Naive thymus-derived CD4-positive, alpha-beta T cell (primary cell): ENCODE results near the gene NTM. TPM values are rescaled to one million over a fixed set of nuclear protein-coding genes. Genes with fewer than 3 reads are reported as not detected.

ENCODE experiments used
- ATAC-seq: fragments of 150-1000 bp; cut with Tn5 transposase; 2 replicates; pipeline ENCODE4 v1.10.0; 2021; ENCODE audit warnings: mild to moderate bottlenecking, moderate library complexity
- CTCF ChIA-PET: fragments of 350-600 bp; sonication (Branson Sonifier 250); formaldehyde crosslinking; loops from one replicate; lab custom pipeline; 2021; ENCODE audit warnings: antibody characterized with exemption; lab: Charles Lee
- POLR2A ChIA-PET: fragments of 350-600 bp; sonication (Branson Sonifier 250); formaldehyde crosslinking; loops from one replicate; lab custom pipeline; 2021; ENCODE audit warnings: antibody characterized with exemption, inconsistent platforms; lab: Charles Lee
- DNase-seq, 9 donors: peaks; one replicate each; pipeline versions ENCODE4 v3.0.0 to v3.0.0-alpha.2; 2020 to 2022; ENCODE audit warnings: mixed read lengths in 1 of 9
- H3K27ac ChIP-seq: one replicate; pipeline ENCODE4 v1.7.0; 2013; ENCODE audit warnings: mild to moderate bottlenecking, low read depth, low read length, moderate library complexity
- H3K27me3 ChIP-seq, 2 donors: one replicate each; pipeline ENCODE4 v1.7.0; 2013; ENCODE audit warnings: low read length in 2 of 2, mild to moderate bottlenecking in 2 of 2, moderate library complexity in 2 of 2; ENCODE audit not compliant: control insufficient read depth in 2 of 2, insufficient read depth in 2 of 2
- H3K36me3 ChIP-seq, 3 experiments: 1 replicate in 2 of 3; 2 replicates in 1 of 3; pipeline ENCODE4 v1.7.0; 2013; ENCODE audit warnings: low read length in 3 of 3, mild to moderate bottlenecking in 3 of 3, moderate library complexity in 1 of 3; ENCODE audit not compliant: insufficient read depth in 3 of 3, control insufficient read depth in 2 of 3
- H3K4me1 ChIP-seq, 2 donors: one replicate each; pipeline ENCODE4 v1.7.0; 2013; ENCODE audit warnings: low read length in 2 of 2, mild to moderate bottlenecking in 2 of 2, moderate library complexity in 1 of 2; ENCODE audit not compliant: control insufficient read depth in 2 of 2, insufficient read depth in 2 of 2
- H3K4me3 ChIP-seq: 2 replicates; pipeline ENCODE4 v1.7.0; 2013; ENCODE audit warnings: mild to moderate bottlenecking, low read length
- H3K9me3 ChIP-seq, 3 experiments: 1 replicate in 2 of 3; 2 replicates in 1 of 3; pipeline ENCODE4 v1.7.0; 2013; ENCODE audit warnings: low read length in 3 of 3; ENCODE audit not compliant: control insufficient read depth in 2 of 3
- H3K27ac Mint-ChIP-seq, 9 donors: one replicate each; pipeline ENCODE4 v1.8.0; 2020 to 2022; ENCODE audit warnings: mixed read lengths in 9 of 9, mild to moderate bottlenecking in 8 of 9, moderate library complexity in 5 of 9, inconsistent platforms in 2 of 9
- H3K27me3 Mint-ChIP-seq, 5 donors: one replicate each; pipeline ENCODE4 v1.8.0; 2021 to 2022; ENCODE audit warnings: mixed read lengths in 5 of 5, mild to moderate bottlenecking in 1 of 5
- H3K36me3 Mint-ChIP-seq, 5 donors: one replicate each; pipeline ENCODE4 v1.8.0; 2020 to 2022; ENCODE audit warnings: mixed read lengths in 5 of 5, mild to moderate bottlenecking in 3 of 5, inconsistent platforms in 1 of 5
- H3K4me1 Mint-ChIP-seq, 7 donors: one replicate each; pipeline ENCODE4 v1.8.0; 2020 to 2022; ENCODE audit warnings: mixed read lengths in 7 of 7, mild to moderate bottlenecking in 3 of 7, inconsistent platforms in 1 of 7
- H3K4me3 Mint-ChIP-seq, 10 donors: one replicate each; pipeline ENCODE4 v1.8.0; 2020 to 2022; ENCODE audit warnings: mild to moderate bottlenecking in 10 of 10, mixed read lengths in 10 of 10, moderate library complexity in 6 of 10, inconsistent platforms in 2 of 10
- H3K9me3 Mint-ChIP-seq, 11 donors: one replicate each; pipeline ENCODE4 v1.8.0; 2020 to 2022; ENCODE audit warnings: mixed read lengths in 11 of 11, mild to moderate bottlenecking in 4 of 11, inconsistent platforms in 1 of 11, moderate library complexity in 1 of 11
- intact Hi-C, 2 donors: fragments of 100-400 bp; cut with micrococcal nuclease; formaldehyde crosslinking; loops; one replicate each; pipeline ENCODE4 v1.15.1; 2023
- polyA plus RNA-seq, 2 donors: library from polyadenylated mRNA; unstranded; fragments of 300-500 nt; fragmentation: Illumina TruSeq; gene quantifications; one replicate each; pipeline ENCODE4 v1.2.3, GENCODE V29; 2021
- total RNA-seq, 6 experiments: library from RNA in 5 of 6; stranded (reverse) in 5 of 6; gene quantifications; 1 replicate in 5 of 6; 2 replicates in 1 of 6; pipeline ENCODE4 v1.2.3 and lab custom pipeline; 2021 to 2026

NTM gene
- total and polyA plus RNA-seq, 7 experiments from 2014 or later = not detected

DNA sequence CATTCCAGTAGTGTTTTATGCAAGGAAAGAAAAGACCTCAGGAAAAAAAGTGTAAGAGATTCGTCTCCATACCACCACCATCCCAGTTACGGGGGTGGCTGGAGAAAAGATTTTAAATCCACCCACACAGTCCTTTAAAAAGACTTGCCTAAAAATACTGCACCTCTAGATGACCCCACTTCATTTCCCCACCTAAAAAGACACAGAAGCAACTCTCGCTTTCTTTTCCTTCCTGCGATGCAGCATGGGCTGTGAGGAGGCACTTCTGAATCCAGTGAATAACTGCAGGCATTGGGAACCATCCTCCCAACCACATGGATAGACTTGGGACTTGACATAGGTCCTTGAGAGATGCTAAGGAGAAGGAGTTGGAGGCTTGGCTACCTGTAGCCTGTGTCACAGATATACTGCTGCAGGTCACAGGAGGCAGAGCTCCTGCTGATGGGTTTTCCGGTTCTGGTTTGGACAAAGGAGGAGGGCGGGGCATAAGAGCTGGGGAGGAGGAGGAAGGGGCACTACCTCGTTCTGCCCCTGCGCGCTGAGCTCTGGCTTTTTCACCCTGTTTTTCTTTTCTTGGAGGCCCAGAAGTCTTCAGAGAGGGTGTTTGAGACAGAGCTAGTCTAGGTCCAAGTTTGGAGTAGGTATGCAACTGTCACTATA lies 285.9 kb downstream of the NTM start:
- Histone ChIP-seq H3K4me3 (no peak overlapping the region), H3K27me3 (no peaks in the 10 kb centered on the region), H3K4me1 (no peaks in the 10 kb centered on the region), H3K9me3 (no peaks in the 10 kb centered on the region), H3K36me3 (no peaks in the 10 kb centered on the region), H3K27ac (no peak overlapping the region)
- Mint-ChIP-seq H3K27ac (no peak overlapping the region), H3K9me3 (peaks cover 0 to 4% (median 0%) of the 10 kb centered on the region in 11 donors), H3K27me3 (peaks cover 0 to 40% (median 5%) of the 10 kb centered on the region in 5 donors), H3K4me1 (no peaks in the 10 kb centered on the region), H3K4me3 (no peak overlapping the region), H3K36me3 (no peaks in the 10 kb centered on the region)
- ATAC-seq (no peak), DNase-seq (no peak)
- intact Hi-C loops = no loop called here
- ChIA-PET POLR2A (interaction anchor here (0.6 kb wide), 1 partner anchor 587 kb away, joined by 3 read pairs; no protein-coding TSS in a partner anchor), CTCF (no interaction called here)

DNA sequence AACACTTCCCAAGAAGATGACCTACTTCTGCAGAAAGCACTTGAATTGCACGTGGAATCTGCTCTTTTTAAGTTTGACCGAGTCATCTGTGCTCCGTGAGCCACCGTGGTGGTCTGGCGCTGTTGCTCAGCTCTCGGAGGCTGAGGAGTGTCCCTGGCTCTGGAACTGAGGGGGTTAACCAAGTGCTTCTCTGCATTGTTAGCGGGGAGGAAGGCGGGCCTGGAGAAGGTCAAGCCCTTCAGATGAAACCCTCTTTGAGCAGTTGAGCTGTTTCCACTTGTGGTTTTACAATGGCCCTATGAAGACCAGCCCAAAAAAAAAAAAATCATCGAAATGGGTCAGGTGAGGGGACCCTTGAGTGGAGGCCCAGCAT lies 286.4 kb downstream of the NTM start:
- no peak overlapping the region for H3K4me3 ChIP-seq
- peaks cover 0 to 2% (median 0%) of the 10 kb centered on the region in 11 donors for H3K9me3 Mint-ChIP-seq
- H3K27me3 Mint-ChIP-seq = peaks cover 0 to 40% (median 5%) of the 10 kb centered on the region in 5 donors
- no peaks in the 10 kb centered on the region for H3K9me3 ChIP-seq
- ChIA-PET POLR2A (interaction anchor here (0.6 kb wide), 1 partner anchor 586 kb away, joined by 3 read pairs; no protein-coding TSS in a partner anchor), CTCF (no interaction called here)
- no peaks in the 10 kb centered on the region for H3K27me3 ChIP-seq
- H3K27ac Mint-ChIP-seq = no peak overlapping the region
- DNase-seq (no peak), ATAC-seq (no peak)
- no peaks in the 10 kb centered on the region for H3K4me1 Mint-ChIP-seq
- H3K4me3 Mint-ChIP-seq = no peak overlapping the region
- intact Hi-C loops = no loop called here
- H3K27ac ChIP-seq = no peak overlapping the region
- no peaks in the 10 kb centered on the region for H3K4me1 ChIP-seq
- no peaks in the 10 kb centered on the region for H3K36me3 ChIP-seq
- no peaks in the 10 kb centered on the region for H3K36me3 Mint-ChIP-seq

DNA sequence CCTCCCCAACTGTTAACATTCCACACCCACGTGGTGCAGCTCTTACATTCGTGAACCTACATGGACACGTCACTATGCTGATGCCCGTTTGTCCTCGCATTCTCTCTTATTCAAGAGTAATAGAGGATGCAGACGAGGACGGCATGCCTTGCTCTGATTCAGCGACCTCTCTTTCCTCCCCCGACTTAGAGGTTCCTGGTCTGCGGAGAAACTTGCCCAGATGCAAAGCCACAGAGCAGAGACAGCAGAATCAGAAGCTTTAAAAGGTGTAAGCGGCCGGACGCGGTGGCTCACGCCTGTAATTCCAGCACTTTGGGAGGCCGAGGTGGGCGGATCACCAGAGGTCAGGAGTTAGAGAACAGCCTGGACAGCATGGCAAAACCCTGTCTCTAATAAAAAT lies 288.0 kb downstream of the NTM start:
- DNase-seq = no peak
- H3K9me3 Mint-ChIP-seq = peaks cover 0 to 2% (median 0%) of the 10 kb centered on the region in 11 donors

DNA sequence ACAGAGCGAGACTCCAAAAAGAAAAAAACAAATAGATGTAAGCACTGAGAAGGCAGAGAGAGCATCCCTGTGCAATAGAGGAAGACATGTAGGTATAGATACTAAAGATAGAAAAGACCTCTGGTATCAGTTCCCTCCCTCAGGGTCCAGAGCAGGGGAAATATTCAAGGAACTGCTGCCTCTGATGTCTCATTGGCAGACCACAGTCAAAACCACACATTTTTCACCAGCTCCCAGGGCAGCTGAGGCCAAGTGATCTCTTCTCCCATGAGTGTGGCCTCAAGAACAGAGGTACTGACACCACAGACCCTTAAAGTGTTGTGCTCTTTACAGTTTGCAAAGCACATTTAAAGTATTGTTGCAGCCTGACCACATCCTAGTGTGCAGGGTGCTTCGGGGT lies 288.5 kb downstream of the NTM start:
- Mint-ChIP-seq H3K9me3 (peaks cover 0 to 2% (median 0%) of the 10 kb centered on the region in 11 donors), H3K27me3 (peaks cover 0 to 30% (median 5%) of the 10 kb centered on the region in 5 donors), H3K4me1 (no peaks in the 10 kb centered on the region), H3K27ac (no peak overlapping the region), H3K36me3 (no peaks in the 10 kb centered on the region), H3K4me3 (no peak overlapping the region)
- POLR2A ChIA-PET = no interaction called here
- peak; percentile 33 for ATAC-seq
- CTCF ChIA-PET = no interaction called here
- Histone ChIP-seq H3K4me3 (no peak overlapping the region), H3K27ac (no peak overlapping the region), H3K9me3 (no peaks in the 10 kb centered on the region), H3K36me3 (no peaks in the 10 kb centered on the region), H3K27me3 (no peaks in the 10 kb centered on the region), H3K4me1 (no peaks in the 10 kb centered on the region)
- DNase-seq = no peak
- intact Hi-C loops = no loop called here

More for the DNA sequence above, 288.0 kb downstream of the NTM start:
- Histone ChIP-seq H3K4me3 (no peak overlapping the region), H3K4me1 (no peaks in the 10 kb centered on the region), H3K9me3 (no peaks in the 10 kb centered on the region), H3K36me3 (no peaks in the 10 kb centered on the region), H3K27me3 (no peaks in the 10 kb centered on the region), H3K27ac (no peak overlapping the region)
- Mint-ChIP-seq H3K27ac (no peak overlapping the region), H3K4me1 (no peaks in the 10 kb centered on the region), H3K4me3 (no peak overlapping the region), H3K27me3 (peaks cover 0 to 30% (median 5%) of the 10 kb centered on the region in 5 donors), H3K36me3 (no peaks in the 10 kb centered on the region)
- intact Hi-C loops = no loop called here
- POLR2A ChIA-PET = no interaction called here
- ATAC-seq = no peak
- CTCF ChIA-PET = no interaction called here

DNA sequence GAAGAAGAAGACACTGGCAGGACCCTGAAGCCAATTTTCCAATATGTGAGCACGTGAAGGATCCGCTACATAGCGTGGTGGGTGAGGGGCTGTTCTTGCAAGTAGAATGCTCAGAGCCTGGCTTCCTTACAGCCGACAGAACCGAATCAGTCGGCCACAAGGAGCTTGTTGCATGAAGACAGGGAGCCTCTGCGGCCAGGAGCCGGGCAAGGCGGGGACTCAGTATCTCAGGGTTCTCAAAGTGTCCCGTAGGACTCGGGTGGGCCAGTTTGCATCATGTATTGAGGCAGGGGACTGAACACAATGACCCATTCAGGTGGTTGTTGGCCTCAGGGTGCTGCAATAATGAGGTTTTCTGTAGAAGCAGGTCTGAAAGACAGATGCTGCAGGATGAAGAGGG lies 289.5 kb downstream of the NTM start:
- ATAC-seq = no peak
- H3K27ac ChIP-seq = no peak overlapping the region

DNA sequence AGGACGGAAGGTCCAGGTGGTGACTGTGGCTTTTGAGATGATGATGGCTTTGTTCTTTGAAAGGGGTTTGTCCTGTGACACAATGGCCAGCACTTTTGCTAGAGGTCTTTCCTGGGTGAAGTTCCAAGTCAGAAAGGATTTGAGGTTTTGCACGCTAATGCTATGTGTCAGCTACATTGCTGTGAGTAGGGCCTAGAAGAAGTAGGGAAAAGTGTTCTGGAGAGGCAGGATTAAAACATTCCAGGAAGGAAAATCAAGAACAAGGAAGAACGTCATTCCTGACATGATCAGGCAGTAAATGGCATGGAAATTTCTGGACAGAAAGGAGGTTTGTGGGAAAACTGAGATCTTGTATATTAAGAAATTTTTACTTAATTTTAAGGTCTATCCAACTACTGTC lies 290.7 kb downstream of the NTM start:
- Mint-ChIP-seq H3K36me3 (no peaks in the 10 kb centered on the region), H3K4me3 (no peak overlapping the region), H3K4me1 (no peaks in the 10 kb centered on the region), H3K27ac (no peak overlapping the region), H3K9me3 (peaks cover 0 to 2% (median 0%) of the 10 kb centered on the region in 11 donors), H3K27me3 (peaks cover 0 to 16% (median 5%) of the 10 kb centered on the region in 5 donors)
- DNase-seq (no peak), ATAC-seq (no peak)
- Histone ChIP-seq H3K27ac (no peak overlapping the region), H3K4me3 (no peak overlapping the region), H3K9me3 (no peaks in the 10 kb centered on the region), H3K27me3 (no peaks in the 10 kb centered on the region), H3K4me1 (no peaks in the 10 kb centered on the region), H3K36me3 (no peaks in the 10 kb centered on the region)
- intact Hi-C loops = no loop called here
- CTCF ChIA-PET = no interaction called here
- POLR2A ChIA-PET = no interaction called here

More for the DNA sequence above, 289.5 kb downstream of the NTM start:
- intact Hi-C loops = no loop called here
- ChIA-PET CTCF (no interaction called here), POLR2A (no interaction called here)
- no peaks in the 10 kb centered on the region for H3K4me1 ChIP-seq
- Mint-ChIP-seq H3K27ac (no peak overlapping the region), H3K9me3 (peaks cover 0 to 2% (median 0%) of the 10 kb centered on the region in 11 donors), H3K27me3 (peaks cover 0 to 24% (median 5%) of the 10 kb centered on the region in 5 donors), H3K4me3 (no peak overlapping the region), H3K36me3 (no peaks in the 10 kb centered on the region), H3K4me1 (no peaks in the 10 kb centered on the region)
- H3K27me3 ChIP-seq = no peaks in the 10 kb centered on the region
- H3K9me3 ChIP-seq = no peaks in the 10 kb centered on the region
- H3K36me3 ChIP-seq = no peaks in the 10 kb centered on the region
- DNase-seq = no peak
- no peak overlapping the region for H3K4me3 ChIP-seq
